NCI-H2107 treated with DMSO at 0.1 percent for 48 hours (cell line): ENCODE measurements around the gene ISL2.

Source experiments
- DNase-seq: peaks from one replicate; lab custom pipeline; 2025; ENCODE audit not compliant: unreplicated experiment; lab: John Stamatoyannopoulos, UW

Gene ISL2

GRCh38 chr15:76341366-76342057, 4.9 kb downstream of the ISL2 start:
- no peak for DNase-seq

GRCh38 chr15:76342058-76342381, 5.4 kb downstream of the ISL2 start:
- DNase-seq: no peak

- DNase-seq: no peak
These were observed 6.0 kb downstream of the ISL2 start for GRCh38 chr15:76342382-76343201.

- no peak for DNase-seq
These were observed 6.9 kb downstream of the ISL2 start for GRCh38 chr15:76343313-76343996.

- DNase-seq: no peak
These were observed 8.5 kb downstream of the ISL2 start for GRCh38 chr15:76344893-76345582.

- no peak for DNase-seq
These were observed 9.0 kb downstream of the ISL2 start for GRCh38 chr15:76345583-76345879.

GRCh38 chr15:76345880-76346668, 9.5 kb downstream of the ISL2 start:
- DNase-seq: no peak

GRCh38 chr15:76346669-76347481, 10.3 kb downstream of the ISL2 start:
- DNase-seq: no peak

- DNase-seq: no peak
These were observed 11.0 kb downstream of the ISL2 start for GRCh38 chr15:76347482-76348055.

- no peak for DNase-seq
These were observed 12.9 kb downstream of the ISL2 start for GRCh38 chr15:76349301-76350070.

GRCh38 chr15:76353023-76353577, 16.5 kb downstream of the ISL2 start:
- no peak for DNase-seq

- no peak for DNase-seq
These were observed 17.3 kb downstream of the ISL2 start for GRCh38 chr15:76353903-76354302.

GRCh38 chr15:76354823-76355440, 18.4 kb downstream of the ISL2 start:
- DNase-seq: no peak

- no peak for DNase-seq
These were observed 21.9 kb downstream of the ISL2 start for GRCh38 chr15:76358453-76358852.

GRCh38 chr15:76359152-76359551, 22.6 kb downstream of the ISL2 start:
- DNase-seq: no peak

- no peak for DNase-seq
These were observed 23.8 kb downstream of the ISL2 start for GRCh38 chr15:76360416-76360815.

GRCh38 chr15:76363251-76363650, 26.7 kb downstream of the ISL2 start:
- DNase-seq: no peak

- DNase-seq: no peak
These were observed 30.1 kb downstream of the ISL2 start for GRCh38 chr15:76366714-76367113.
